ENCODE results near the gene KLRF2.
A peak's percentile ranks its signal among the peaks of the same experiment; 100 is the strongest.

KLRF2 gene

GRCh38 chr12:9944391-9944790 lies 63.1 kb downstream of the KLRF2 start:
- Histone ChIP-seq H3K36me3 (no peaks in the 10 kb centered on the region), H3K4me1 (ENCODE audit: control insufficient read depth in 1 of 2, insufficient read depth in 1 of 2, low read depth in 1 of 2, low read length in 1 of 2) (peaks cover 86 to 90% of the 10 kb centered on the region in 2 experiments), H3K9me3 (no peaks in the 10 kb centered on the region), H3K27me3 (no peaks in the 10 kb centered on the region), H3K4me3 (ENCODE audit: low read depth in 1 of 2, low read length in 1 of 2) (peak overlapping the region in 1 of 2 experiments; percentile 37), H3K27ac (peak overlapping the region; percentile 82)
- no peak for TF ChIP-seq CTCF (IDR thresholded peaks at IDR 0.05)
